HuH-7 (cell line): Measurements from ENCODE around the gene HSPA14.
A peak's percentile ranks its signal among the peaks of the same experiment; 100 is the strongest.
"Not testable (repeated sequence)": the region's sequence is repeated elsewhere in the genome, so short reads cannot be mapped to it uniquely, and the experiment has no call there.

Source experiments
- DNase-seq: peaks from one replicate; pipeline ENCODE4 v3.0.0; 2011; ENCODE audit warnings: low spot score

The HSPA14 gene

DNA sequence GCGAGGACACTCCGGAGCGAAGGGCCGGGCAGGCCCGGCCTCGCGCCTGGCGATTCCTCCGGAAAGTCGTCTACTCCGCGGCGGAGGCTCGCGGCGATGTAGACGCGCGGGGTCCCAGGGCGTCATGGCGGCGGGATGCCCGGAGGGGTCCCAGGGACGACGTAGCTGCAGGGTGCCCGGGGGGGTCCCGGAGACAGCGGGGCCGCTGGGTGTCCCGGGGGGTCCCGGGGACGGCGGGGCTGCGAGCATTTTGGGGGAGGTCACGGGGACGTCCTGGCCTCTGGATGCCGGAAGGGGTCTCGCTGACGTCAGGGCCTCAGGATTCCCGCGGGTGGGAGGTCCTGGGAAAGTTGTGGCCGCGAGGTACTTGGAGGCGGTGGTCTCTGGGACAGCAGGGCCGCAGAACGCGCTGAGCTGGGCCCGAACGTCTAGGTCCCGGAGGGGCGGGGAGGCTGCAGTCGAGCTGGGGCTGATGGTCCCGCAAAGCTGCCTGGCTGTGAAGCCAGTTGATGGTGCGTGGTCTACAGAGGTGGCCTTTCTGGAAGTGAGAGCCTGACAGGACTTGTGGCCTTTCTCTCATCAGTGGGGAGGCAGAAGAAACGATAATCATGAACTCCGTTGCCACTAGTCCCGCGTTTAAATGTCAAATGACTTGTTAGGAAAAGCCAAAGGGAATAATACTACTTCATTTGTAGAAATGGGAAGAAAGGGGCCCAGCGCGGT is 637 bp downstream of the HSPA14 start:
- peak; percentile 44 for DNase-seq

DNA sequence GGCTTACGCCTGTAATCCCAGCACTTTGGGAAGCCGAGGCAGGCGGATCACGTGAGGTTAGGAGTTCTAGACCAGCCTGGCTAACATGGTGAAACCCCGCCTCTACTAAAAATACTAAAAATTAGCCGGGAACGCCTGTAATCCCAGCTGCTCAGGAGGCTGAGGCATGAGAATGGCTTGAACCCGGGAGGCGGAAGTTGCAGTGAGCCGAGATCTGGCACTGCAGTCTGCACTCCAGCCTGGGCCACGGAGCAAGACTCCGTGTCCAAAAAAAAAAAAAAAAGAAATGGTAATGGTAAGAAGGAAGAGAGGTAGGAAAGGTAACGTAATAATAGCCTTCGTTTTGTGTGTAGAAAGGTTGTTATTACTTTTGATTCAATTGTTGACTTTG is 1.2 kb downstream of the HSPA14 start:
- DNase-seq = no peak

DNA sequence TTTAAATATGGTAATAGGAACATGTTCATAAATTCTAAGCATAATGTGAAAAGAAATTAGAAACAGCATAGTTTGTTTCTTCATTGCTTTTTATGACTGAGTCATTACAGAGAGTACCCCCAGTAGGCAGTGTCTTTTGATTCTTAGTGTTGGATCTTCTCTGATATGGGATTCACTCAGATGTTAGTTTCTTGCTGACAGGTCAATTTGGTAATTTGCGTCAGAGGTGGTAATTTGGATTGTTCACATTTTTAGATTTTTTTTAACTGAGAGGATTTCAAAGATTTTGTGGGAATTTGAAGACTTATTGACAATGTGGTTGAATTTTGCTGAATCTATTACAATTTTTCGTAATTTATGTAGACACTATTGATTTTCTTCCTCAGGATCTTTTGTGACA is 2.1 kb downstream of the HSPA14 start:
- no peak for DNase-seq

DNA sequence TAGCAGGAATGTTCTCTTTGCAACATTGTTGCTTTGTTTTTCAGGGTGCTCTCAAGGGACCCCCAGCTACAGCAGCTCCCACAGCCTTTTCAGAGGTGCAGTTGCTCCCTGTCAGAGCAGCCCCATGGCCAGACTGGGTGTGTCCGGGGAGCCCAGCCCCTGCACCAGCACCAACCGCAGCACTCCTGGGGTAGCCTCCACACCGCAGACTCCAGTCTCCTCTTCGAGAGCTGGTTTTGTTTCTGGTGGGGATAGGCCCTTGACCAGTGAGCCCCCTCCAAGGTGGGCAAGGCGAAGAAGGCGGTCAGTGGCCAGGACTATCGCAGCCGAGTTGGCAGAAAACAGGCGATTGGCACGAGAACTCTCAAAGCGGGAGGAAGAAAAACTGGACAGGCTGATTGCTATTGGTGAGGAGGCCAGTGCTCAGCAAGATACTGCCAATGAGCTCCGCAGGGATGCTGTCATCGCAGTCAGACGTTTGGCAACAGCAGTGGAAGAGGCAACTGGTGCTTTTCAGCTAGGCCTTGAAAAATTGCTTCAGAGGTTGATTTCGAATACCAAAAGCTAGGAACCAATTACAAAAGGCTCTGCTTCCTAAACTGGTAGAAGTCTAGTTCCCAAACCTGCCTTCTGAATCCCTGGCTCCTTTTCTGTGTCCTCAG is 5.4 kb downstream of the HSPA14 start:
- no peak for DNase-seq

DNA sequence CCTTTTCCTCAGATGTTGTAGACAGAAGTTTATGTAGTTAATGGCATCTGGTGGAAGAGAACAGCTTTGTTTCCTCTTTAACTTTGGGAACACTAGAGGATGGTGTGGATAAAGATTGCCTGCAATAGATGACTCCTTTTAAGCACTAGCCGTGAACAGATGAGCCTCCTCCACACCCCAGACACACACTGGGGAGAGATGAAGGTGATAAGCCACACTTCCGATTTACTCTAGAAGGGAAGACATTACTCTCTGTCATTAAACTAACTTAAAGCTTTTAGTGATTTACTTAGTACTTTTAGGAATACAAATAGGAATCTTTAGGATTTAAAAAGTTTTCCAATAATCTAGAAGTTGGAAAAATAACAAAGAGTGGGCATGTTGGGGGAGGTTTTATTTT is 6.8 kb downstream of the HSPA14 start:
- DNase-seq = no peak

- DNase-seq = no peak
Observed at GRCh38 chr10:14852236-14852635, 14.1 kb downstream of the HSPA14 start.

DNA sequence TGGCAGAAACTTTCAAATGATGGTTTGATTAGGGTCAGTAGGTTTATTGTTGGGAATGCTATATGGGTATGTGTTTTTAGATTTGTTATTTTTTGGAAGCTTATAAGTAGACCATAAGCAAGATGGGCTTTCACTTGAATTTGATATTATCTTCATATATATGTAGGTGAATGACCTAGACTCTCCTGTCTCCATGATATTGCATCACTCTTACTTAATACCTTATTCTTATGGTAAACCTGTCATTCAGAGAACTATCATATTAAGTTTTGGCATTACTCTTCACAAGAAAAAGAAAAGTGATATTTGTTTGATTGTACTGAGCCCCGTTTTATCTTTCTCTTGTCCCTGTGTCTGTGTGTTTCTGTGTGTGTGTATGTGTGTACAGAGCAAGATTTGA is 17.3 kb downstream of the HSPA14 start:
- DNase-seq = no peak

DNA sequence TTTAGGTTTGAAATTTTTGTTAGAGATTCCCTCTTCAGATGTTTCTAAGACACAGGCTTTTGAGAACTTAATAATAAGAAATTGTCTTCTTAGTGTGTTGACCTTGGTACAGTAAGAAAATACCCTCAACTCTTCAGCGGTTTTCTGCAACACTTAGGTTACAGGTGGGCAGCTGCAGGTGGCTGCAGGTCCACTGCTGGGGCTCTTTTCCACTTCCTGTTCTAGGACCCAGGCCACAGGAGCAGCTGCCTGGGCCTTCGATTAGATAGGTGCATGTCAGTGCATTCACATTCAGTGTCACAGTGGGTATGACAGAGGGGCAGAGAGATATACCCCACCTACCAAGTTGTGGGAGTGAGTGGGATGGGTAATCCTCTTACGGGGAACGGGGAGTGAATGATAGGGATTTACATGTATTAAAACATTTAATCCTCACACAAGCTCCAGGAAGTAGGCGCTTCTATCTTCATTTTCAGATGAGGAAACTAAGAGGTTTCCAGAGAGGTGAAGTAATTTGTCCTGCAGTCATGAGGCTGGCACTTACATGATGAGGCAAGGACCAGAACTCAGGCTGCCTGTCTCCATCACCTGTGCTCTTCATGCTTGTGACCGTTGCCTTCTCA is 20.3 kb downstream of the HSPA14 start:
- DNase-seq = no peak

- no peak for DNase-seq
Observed at GRCh38 chr10:14859043-14859442, 20.9 kb downstream of the HSPA14 start.

DNA sequence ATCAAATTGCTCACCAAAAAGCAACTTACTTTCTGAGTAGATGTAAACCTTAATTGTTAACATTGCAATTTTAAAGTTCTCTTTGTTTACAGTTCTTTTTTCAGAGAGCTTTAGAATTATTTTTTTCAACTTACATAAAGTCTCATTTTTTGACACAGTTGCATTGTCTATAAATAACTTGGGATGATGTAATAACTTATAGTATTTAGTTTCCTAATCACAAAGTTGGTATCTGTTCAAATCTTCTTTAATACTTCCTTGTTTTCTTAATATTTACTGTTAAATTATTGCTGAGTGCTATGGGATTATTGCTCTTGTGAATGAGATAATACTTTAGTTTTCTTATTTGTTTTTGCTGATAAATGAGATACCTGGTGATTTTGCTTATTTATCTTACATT is 21.7 kb downstream of the HSPA14 start:
- DNase-seq = no peak

DNA sequence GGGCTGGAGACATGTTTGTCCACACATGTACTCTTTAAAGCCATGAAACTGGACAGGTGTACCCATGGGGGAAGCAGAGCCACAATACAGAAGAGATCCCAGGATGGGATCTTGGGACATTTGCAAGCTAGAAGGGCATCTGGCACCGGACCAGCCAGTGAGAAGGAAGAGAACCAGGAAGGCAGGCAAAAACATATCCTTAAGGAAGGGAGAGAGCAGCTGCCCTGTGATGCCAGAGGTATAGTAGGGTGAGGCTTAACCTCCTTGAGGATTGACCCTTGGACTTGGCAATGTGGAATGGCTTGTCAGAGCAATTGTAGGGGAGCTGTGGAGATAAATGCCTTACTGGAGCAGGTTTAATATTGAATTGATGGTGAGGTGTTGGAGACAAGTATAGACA is 22.7 kb downstream of the HSPA14 start:
- no peak for DNase-seq

- not testable (repeated sequence) for DNase-seq
Observed at GRCh38 chr10:14864466-14864865, 26.4 kb downstream of the HSPA14 start.

DNA sequence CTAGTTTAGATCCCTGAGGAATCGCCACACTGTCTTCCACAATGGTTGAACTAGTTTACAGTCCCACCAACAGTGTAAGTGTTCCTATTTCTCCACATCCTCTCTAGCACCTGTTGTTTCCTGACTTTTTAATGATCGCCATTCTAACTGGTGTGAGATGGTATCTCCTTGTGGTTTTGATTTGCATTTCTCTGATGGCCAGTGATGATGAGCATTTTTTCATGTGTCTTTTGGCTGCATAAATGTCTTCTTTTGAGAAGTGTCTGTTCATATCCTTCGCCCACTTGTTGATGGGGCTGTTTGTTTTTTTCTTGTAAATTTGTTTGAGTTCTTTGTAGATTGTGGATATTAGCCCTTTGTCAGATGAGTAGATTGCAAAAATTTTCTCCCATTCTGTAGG is 26.8 kb downstream of the HSPA14 start:
- DNase-seq = not testable (repeated sequence)

- DNase-seq = no peak
Observed at GRCh38 chr10:14873090-14873760, 35.1 kb downstream of the HSPA14 start.

DNA sequence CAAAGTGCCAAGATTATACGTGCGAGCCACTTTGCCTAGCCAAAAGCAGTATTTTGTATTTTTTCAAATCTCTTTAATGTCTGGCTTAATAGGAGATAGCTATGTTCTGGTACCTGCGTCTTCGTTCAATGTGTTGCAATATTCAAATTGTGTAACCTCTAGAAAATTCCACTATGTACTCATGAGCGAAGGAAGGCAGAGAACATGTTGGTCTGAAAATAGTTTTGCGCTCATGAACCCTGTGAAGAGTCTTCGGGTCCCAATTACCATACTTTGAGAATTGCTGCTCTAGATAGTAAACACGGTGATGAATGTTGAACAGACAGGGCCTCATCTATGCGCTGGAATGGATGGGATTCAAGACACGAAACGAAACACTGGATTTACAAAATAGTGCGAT is 37.8 kb downstream of the HSPA14 start:
- DNase-seq = no peak

- no peak for DNase-seq
Observed at GRCh38 chr10:14876764-14877163, 38.7 kb downstream of the HSPA14 start.

DNA sequence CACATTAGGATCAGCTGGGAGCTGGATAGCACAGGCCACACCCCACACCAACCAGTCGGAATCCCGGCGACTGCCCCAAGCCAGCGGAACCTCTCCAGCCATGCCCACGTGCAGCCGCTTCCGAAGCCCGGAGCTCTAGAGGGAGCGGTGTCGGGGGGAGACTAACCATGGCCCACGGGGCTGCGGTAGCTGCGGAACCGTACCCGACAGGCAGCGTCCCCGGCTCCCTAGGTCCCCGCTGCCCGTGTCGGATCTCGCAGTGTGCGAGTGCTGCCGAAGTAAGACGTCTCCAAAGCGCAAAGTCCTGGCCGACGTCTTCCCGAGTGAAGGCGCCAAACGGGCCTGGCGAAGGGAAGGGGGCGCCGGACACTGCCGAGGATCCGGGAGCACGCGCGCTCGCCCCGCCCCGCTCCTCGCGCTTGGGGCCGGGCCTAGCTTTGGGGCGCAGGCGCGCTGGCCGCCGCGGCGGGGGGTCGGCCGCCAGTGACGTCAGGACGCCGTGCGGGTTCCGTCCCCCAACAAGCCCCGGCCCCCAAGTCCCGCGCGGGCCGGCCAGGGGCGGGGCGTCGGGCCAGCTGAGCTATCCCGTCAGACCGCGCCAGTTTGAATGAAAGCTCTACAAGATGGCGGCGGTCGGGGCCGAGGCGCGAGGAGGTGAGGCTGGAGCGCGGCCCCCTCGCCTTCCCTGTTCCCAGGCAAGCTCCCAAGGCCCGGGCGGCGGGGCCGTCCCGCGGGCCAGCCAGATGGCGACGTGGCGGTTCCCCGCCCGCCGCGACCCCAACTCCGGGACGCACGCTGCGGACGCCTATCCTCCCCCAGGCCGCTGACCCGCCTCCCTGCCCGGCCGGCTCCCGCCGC is 40.4 kb downstream of the HSPA14 start, which contains the start of gene SUV39H2:
TSS of gene SUV39H2 (plus strand) at position 601 of the 858 bp plus-strand sequence. CDS start at position 624, 23 bp downstream.
- DNase-seq = peak; percentile 98

DNA sequence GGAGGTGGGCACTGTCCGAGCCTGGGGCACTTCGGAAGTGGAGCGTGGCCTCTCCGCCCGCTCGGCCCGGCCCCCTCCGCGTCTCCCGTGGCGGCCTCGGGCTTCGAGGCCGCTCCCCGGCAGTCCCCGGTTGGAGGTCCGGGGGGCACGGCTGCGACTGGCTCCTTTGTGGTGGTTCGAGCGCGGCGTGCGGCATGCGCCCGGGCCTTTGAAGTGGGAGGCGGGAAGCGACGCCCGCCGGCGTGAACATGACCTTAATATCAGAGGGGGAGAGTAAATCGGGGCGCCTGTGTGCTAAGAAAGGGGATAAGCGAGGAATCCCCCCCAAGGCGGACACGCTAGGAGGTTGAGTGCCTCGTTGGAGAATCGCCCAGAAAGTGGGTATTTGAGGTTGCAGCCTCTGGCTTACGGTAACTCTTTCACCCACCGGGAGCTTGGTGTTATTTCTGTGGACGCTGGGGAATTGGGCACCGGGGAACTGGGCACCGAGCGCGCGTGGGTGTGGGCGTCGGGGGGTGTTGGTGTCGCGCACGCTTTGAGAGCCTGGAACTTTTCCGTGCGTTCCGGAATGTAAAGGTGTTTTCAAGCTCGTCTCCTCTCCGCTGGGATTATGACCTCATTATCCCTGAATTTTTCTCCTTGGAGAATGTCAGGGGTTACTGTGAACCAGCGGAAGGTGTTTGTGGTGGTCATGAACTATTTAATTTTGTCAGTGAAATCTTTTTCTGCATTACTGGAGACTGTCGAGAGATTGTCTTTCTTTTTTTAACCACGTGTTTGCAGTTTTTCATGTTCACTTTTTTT is 41.2 kb downstream of the HSPA14 start:
- peak; percentile 34 for DNase-seq

DNA sequence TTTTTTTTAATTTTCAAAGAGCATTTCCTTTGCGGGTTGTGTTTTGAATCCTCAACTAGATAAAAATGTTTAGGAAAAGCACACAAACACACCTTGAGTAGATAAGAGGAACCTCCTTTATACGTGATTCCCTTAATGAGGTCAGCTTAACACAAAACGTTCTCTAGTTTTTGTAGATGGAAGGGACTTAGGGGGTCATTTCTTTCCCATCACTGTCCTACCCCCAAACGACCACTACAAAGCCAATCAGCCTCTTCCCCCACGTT is 41.8 kb downstream of the HSPA14 start:
- DNase-seq = no peak

DNA sequence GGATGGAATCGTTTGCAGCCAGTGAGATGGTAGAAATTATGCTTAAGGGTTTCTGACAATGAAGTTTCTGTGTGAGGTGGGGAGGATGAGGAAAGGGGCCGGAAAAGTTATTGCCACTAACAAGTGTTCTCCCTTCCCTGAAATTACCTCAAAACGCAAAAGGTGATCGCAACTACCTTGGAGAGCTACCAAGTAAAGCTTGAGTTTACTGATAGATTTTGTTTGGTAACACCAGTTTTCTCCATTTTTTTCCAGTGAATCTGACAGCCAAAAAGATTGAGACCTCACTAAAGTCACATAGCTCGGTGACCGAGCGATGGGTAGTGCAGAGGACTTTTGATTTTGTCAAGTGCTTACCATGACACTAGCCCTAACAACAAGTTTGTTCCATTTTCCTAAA is 42.1 kb downstream of the HSPA14 start:
- peak; percentile 30 for DNase-seq

DNA sequence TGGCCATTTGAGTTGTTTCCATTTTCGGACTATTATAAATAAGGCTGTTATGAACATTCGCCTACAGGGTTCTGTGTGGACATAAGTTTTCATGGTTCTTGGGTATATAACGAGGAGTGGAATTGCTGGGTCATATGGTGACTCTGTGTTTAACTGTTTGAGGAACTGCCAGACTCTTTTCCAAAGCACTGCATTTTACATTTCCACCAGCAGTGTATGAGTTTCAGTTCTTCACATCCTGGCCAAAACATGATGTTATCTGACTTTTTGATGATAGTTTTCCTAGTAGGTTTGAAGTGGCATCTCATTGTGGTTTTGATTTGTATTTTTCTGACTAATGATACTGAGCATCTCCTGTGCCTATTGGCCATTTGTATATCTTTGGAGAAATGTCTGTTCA is 46.0 kb downstream of the HSPA14 start:
- no peak for DNase-seq
